Neural cell (in vitro differentiated cells): ENCODE measurements around the gene NTPCR.

Source experiments
- EZH2 ChIP-seq: fragments of 200-600, 300-800 bp; shearing (Covaris generic), sonication (generic); IDR thresholded peaks from 2 replicates; pipeline ENCODE4 v1.6.1; 2014; ENCODE audit warnings: antibody characterized with exemption, low read length, borderline replicate concordance, mild to moderate bottlenecking; ENCODE audit not compliant: insufficient read depth, poor library complexity, severe bottlenecking
- TAF1 ChIP-seq: IDR thresholded peaks from 2 replicates; pipeline ENCODE4 v1.6.1; 2012; ENCODE audit warnings: low read depth
- TF ChIP-seq, protein P1 (sequence below): IDR thresholded peaks from 2 replicates; pipeline ENCODE4 v1.6.1; 2012; ENCODE audit warnings: borderline replicate concordance

DNA sequence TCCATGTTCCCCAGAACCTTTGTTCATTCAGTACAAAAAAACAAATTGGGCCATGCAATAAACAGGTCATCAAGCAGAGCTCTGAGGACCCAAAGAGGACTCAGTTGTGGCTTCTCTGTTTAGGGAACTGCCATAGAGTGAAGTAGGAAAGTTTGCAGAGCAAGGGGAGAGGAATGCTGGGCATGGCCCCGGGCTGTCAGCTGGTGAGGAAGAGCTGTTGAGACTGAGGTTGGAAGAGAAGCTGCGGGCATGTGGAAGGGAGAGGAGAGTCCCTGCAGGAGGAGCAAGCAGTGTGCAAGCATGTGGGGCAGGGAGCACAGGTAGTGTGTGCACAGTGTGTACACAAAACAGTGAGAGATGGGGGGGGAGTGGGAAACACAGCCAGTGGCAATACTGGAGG lies 71.8 kb downstream of the NTPCR start:
- TF ChIP-seq, protein P1, sequence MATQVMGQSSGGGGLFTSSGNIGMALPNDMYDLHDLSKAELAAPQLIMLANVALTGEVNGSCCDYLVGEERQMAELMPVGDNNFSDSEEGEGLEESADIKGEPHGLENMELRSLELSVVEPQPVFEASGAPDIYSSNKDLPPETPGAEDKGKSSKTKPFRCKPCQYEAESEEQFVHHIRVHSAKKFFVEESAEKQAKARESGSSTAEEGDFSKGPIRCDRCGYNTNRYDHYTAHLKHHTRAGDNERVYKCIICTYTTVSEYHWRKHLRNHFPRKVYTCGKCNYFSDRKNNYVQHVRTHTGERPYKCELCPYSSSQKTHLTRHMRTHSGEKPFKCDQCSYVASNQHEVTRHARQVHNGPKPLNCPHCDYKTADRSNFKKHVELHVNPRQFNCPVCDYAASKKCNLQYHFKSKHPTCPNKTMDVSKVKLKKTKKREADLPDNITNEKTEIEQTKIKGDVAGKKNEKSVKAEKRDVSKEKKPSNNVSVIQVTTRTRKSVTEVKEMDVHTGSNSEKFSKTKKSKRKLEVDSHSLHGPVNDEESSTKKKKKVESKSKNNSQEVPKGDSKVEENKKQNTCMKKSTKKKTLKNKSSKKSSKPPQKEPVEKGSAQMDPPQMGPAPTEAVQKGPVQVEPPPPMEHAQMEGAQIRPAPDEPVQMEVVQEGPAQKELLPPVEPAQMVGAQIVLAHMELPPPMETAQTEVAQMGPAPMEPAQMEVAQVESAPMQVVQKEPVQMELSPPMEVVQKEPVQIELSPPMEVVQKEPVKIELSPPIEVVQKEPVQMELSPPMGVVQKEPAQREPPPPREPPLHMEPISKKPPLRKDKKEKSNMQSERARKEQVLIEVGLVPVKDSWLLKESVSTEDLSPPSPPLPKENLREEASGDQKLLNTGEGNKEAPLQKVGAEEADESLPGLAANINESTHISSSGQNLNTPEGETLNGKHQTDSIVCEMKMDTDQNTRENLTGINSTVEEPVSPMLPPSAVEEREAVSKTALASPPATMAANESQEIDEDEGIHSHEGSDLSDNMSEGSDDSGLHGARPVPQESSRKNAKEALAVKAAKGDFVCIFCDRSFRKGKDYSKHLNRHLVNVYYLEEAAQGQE, result no peak
- no peak for TF ChIP-seq EZH2
- no peak for TF ChIP-seq TAF1
